HL-60 (cell line): Measurements from ENCODE around the gene RSF1.

ENCODE experiments used
- CTCF ChIP-seq: IDR thresholded peaks from one replicate; pipeline ENCODE4 v1.5.1; 2011; ENCODE audit warnings: low read length, control low read depth, inconsistent platforms; ENCODE audit not compliant: insufficient read depth
- GABPA ChIP-seq: IDR thresholded peaks from 2 replicates; pipeline ENCODE4 v1.6.1; 2012; ENCODE audit warnings: low read depth
- POLR2AphosphoS5 ChIP-seq: IDR thresholded peaks from 2 replicates; pipeline ENCODE4 v1.6.1; 2012; ENCODE audit warnings: low read depth
- TF ChIP-seq, protein P1 (sequence below): IDR thresholded peaks from 2 replicates; pipeline ENCODE4 v1.6.1; 2012; ENCODE audit warnings: low read depth; ENCODE audit not compliant: insufficient replicate concordance

DNA sequence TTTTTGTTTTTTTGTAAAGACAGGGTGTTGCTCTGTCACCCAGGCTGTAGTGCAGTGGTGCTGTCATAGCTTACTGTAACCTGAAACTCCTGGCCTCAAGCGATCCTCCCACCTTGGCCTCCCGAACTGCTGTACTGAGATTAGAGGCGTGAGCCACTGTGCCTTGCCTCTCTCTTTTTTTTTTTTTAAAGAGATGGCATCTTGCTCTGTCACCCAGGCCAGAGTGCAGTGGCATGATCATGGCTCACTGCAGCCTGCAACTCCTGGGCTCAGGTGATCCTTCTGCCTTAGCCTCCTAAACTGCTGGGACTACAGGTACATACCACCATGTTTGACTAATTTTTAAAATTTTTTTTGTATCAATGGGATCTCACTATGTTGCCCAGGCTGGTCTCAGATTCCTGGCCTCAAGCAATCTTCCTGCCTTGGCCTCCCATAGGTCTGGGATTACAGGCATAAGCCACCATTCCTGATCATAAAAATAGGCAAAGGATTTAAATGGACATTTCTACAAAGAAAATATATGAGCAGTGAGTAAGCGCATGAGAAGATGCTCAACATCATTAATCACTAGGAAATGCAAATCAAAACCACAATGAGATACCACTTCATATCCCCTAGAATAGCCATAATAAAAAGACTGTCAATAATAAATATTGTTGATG, 165.6 kb downstream of the RSF1 start:
- TF ChIP-seq CTCF: no peak
- TF ChIP-seq, protein P1, sequence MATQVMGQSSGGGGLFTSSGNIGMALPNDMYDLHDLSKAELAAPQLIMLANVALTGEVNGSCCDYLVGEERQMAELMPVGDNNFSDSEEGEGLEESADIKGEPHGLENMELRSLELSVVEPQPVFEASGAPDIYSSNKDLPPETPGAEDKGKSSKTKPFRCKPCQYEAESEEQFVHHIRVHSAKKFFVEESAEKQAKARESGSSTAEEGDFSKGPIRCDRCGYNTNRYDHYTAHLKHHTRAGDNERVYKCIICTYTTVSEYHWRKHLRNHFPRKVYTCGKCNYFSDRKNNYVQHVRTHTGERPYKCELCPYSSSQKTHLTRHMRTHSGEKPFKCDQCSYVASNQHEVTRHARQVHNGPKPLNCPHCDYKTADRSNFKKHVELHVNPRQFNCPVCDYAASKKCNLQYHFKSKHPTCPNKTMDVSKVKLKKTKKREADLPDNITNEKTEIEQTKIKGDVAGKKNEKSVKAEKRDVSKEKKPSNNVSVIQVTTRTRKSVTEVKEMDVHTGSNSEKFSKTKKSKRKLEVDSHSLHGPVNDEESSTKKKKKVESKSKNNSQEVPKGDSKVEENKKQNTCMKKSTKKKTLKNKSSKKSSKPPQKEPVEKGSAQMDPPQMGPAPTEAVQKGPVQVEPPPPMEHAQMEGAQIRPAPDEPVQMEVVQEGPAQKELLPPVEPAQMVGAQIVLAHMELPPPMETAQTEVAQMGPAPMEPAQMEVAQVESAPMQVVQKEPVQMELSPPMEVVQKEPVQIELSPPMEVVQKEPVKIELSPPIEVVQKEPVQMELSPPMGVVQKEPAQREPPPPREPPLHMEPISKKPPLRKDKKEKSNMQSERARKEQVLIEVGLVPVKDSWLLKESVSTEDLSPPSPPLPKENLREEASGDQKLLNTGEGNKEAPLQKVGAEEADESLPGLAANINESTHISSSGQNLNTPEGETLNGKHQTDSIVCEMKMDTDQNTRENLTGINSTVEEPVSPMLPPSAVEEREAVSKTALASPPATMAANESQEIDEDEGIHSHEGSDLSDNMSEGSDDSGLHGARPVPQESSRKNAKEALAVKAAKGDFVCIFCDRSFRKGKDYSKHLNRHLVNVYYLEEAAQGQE: no peak
- TF ChIP-seq GABPA: no peak
- no peak for TF ChIP-seq POLR2AphosphoS5
